Measurements from ENCODE around the gene THSD7A. TPM values are rescaled to one million over a fixed set of nuclear protein-coding genes. Genes with fewer than 3 reads are reported as not detected.

THSD7A gene
- total RNA-seq, 1 experiment from 2014 or later = 0.68 TPM

DNA sequence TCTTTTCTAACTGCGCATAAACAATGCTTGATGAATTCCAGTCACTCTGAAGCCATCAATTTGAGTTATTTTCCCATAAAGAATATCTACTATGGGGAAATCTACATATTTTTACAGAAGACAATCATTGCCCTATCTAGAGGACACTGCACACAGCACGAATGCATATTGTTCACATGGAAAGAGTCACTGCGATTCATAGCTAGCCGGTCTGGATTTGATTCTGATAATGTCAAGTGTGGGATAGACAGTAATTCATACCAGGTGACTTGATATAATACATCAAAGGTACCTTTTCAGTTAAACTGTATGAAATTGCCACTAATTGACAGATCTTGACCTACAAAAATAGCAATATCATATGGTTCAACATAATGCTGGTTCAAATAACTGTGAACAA, 255.7 kb downstream of the THSD7A start:
- no peaks in the 10 kb centered on the region for H3K9me3 Mint-ChIP-seq
- no peak for DNase-seq (ENCODE audit: low spot score)
- TF ChIP-seq SP1 (CRISPR knock-in tag; conservative IDR thresholded peaks at IDR 0.05) = no peak
- TF ChIP-seq, protein P1, sequence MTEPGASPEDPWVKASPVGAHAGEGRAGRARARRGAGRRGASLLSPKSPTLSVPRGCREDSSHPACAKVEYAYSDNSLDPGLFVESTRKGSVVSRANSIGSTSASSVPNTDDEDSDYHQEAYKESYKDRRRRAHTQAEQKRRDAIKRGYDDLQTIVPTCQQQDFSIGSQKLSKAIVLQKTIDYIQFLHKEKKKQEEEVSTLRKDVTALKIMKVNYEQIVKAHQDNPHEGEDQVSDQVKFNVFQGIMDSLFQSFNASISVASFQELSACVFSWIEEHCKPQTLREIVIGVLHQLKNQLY (CRISPR knock-in tag; IDR thresholded peaks at IDR 0.05) = no peak
- TF ChIP-seq CREM (CRISPR knock-in tag; IDR thresholded peaks at IDR 0.05) = no peak
- no peak for TF ChIP-seq GABPB1 (CRISPR knock-in tag; IDR thresholded peaks at IDR 0.05)
- TF ChIP-seq, protein P2, sequence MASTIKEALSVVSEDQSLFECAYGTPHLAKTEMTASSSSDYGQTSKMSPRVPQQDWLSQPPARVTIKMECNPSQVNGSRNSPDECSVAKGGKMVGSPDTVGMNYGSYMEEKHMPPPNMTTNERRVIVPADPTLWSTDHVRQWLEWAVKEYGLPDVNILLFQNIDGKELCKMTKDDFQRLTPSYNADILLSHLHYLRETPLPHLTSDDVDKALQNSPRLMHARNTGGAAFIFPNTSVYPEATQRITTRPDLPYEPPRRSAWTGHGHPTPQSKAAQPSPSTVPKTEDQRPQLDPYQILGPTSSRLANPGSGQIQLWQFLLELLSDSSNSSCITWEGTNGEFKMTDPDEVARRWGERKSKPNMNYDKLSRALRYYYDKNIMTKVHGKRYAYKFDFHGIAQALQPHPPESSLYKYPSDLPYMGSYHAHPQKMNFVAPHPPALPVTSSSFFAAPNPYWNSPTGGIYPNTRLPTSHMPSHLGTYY (CRISPR knock-in tag; IDR thresholded peaks at IDR 0.05) = no peak
- TF ChIP-seq, protein P3, sequence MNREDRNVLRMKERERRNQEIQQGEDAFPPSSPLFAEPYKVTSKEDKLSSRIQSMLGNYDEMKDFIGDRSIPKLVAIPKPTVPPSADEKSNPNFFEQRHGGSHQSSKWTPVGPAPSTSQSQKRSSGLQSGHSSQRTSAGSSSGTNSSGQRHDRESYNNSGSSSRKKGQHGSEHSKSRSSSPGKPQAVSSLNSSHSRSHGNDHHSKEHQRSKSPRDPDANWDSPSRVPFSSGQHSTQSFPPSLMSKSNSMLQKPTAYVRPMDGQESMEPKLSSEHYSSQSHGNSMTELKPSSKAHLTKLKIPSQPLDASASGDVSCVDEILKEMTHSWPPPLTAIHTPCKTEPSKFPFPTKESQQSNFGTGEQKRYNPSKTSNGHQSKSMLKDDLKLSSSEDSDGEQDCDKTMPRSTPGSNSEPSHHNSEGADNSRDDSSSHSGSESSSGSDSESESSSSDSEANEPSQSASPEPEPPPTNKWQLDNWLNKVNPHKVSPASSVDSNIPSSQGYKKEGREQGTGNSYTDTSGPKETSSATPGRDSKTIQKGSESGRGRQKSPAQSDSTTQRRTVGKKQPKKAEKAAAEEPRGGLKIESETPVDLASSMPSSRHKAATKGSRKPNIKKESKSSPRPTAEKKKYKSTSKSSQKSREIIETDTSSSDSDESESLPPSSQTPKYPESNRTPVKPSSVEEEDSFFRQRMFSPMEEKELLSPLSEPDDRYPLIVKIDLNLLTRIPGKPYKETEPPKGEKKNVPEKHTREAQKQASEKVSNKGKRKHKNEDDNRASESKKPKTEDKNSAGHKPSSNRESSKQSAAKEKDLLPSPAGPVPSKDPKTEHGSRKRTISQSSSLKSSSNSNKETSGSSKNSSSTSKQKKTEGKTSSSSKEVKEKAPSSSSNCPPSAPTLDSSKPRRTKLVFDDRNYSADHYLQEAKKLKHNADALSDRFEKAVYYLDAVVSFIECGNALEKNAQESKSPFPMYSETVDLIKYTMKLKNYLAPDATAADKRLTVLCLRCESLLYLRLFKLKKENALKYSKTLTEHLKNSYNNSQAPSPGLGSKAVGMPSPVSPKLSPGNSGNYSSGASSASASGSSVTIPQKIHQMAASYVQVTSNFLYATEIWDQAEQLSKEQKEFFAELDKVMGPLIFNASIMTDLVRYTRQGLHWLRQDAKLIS (CRISPR knock-in tag; IDR thresholded peaks at IDR 0.05; ENCODE audit: borderline replicate concordance) = no peak
- TF ChIP-seq, protein P4, sequence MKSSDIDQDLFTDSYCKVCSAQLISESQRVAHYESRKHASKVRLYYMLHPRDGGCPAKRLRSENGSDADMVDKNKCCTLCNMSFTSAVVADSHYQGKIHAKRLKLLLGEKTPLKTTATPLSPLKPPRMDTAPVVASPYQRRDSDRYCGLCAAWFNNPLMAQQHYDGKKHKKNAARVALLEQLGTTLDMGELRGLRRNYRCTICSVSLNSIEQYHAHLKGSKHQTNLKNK (CRISPR knock-in tag; IDR thresholded peaks at IDR 0.05) = no peak
- TF ChIP-seq, protein P5, sequence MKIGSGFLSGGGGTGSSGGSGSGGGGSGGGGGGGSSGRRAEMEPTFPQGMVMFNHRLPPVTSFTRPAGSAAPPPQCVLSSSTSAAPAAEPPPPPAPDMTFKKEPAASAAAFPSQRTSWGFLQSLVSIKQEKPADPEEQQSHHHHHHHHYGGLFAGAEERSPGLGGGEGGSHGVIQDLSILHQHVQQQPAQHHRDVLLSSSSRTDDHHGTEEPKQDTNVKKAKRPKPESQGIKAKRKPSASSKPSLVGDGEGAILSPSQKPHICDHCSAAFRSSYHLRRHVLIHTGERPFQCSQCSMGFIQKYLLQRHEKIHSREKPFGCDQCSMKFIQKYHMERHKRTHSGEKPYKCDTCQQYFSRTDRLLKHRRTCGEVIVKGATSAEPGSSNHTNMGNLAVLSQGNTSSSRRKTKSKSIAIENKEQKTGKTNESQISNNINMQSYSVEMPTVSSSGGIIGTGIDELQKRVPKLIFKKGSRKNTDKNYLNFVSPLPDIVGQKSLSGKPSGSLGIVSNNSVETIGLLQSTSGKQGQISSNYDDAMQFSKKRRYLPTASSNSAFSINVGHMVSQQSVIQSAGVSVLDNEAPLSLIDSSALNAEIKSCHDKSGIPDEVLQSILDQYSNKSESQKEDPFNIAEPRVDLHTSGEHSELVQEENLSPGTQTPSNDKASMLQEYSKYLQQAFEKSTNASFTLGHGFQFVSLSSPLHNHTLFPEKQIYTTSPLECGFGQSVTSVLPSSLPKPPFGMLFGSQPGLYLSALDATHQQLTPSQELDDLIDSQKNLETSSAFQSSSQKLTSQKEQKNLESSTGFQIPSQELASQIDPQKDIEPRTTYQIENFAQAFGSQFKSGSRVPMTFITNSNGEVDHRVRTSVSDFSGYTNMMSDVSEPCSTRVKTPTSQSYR (CRISPR knock-in tag; IDR thresholded peaks at IDR 0.05) = no peak
- no peak for TF ChIP-seq ZNF232 (CRISPR knock-in tag; IDR thresholded peaks at IDR 0.05)
- TF ChIP-seq TEAD4 (CRISPR knock-in tag; IDR thresholded peaks at IDR 0.05) = no peak
- TF ChIP-seq, protein P6, sequence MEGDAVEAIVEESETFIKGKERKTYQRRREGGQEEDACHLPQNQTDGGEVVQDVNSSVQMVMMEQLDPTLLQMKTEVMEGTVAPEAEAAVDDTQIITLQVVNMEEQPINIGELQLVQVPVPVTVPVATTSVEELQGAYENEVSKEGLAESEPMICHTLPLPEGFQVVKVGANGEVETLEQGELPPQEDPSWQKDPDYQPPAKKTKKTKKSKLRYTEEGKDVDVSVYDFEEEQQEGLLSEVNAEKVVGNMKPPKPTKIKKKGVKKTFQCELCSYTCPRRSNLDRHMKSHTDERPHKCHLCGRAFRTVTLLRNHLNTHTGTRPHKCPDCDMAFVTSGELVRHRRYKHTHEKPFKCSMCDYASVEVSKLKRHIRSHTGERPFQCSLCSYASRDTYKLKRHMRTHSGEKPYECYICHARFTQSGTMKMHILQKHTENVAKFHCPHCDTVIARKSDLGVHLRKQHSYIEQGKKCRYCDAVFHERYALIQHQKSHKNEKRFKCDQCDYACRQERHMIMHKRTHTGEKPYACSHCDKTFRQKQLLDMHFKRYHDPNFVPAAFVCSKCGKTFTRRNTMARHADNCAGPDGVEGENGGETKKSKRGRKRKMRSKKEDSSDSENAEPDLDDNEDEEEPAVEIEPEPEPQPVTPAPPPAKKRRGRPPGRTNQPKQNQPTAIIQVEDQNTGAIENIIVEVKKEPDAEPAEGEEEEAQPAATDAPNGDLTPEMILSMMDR (IDR thresholded peaks at IDR 0.05) = no peak
- TF ChIP-seq RELA (CRISPR knock-in tag; IDR thresholded peaks at IDR 0.05; ENCODE audit: borderline replicate concordance) = no peak
- ChIA-PET CTCF (no interaction called here), POLR2A (interaction anchor here (0.9 kb wide), 1 partner anchor 20 kb away, joined by 3 read pairs; no protein-coding TSS in a partner anchor)
- H3K4me1 Mint-ChIP-seq = peaks cover 23% of the 10 kb centered on the region
- no peak for ATAC-seq
- H3K27me3 Mint-ChIP-seq (ENCODE audit: low read depth) = no peaks in the 10 kb centered on the region
- H3K36me3 Mint-ChIP-seq = no peaks in the 10 kb centered on the region
- no peak overlapping the region for H3K4me3 Mint-ChIP-seq
- H3K27ac Mint-ChIP-seq = no peak overlapping the region

DNA sequence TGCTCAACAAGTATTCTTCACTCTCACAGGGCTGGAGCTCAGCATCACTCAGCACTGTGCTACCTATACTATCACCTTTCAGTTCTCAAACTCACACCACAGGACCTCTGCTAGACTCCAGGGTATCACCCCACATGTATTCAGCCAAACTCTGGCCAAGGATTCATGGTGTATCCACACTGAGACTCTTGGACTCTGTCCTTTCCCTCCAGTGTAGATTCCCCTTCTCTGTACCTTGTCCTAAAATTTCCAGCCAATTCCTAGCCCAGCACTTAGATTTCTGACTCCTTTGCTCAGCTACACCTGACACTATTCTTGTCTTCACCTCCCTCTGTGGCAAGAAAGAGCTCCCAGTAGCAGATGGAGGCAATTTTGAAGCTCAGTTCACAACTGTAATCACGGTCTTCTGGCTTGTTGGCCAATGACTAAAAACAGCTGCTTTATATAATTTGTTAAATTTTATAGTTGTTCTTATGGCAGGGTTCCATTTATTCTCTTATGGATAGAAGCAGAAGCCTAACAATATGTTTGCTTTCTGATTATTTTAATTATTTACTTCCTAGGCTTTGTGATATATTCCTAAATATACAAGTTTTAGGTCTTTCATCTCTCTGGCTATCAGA, 258.8 kb downstream of the THSD7A start:
- ChIA-PET POLR2A (no interaction called here), CTCF (no interaction called here)
- no peak overlapping the region for H3K4me3 Mint-ChIP-seq
- DNase-seq (ENCODE audit: low spot score) (no peak), ATAC-seq (no peak)
- H3K4me1 Mint-ChIP-seq = peaks cover 8% of the 10 kb centered on the region
- no peak overlapping the region for H3K27ac Mint-ChIP-seq
- H3K9me3 Mint-ChIP-seq = no peaks in the 10 kb centered on the region
- H3K27me3 Mint-ChIP-seq (ENCODE audit: low read depth) = no peaks in the 10 kb centered on the region
- no peaks in the 10 kb centered on the region for H3K36me3 Mint-ChIP-seq
- TF ChIP-seq ETV6 (CRISPR knock-in tag; IDR thresholded peaks at IDR 0.05) = no peak
- TF ChIP-seq TEAD1 (CRISPR knock-in tag; IDR thresholded peaks at IDR 0.05) = no peak
- no peak for TF ChIP-seq HMGA2 (CRISPR knock-in tag; IDR thresholded peaks at IDR 0.05)
- no peak for TF ChIP-seq OVOL2 (CRISPR knock-in tag; IDR thresholded peaks at IDR 0.05; ENCODE audit: borderline replicate concordance)
- TF ChIP-seq, protein P7, sequence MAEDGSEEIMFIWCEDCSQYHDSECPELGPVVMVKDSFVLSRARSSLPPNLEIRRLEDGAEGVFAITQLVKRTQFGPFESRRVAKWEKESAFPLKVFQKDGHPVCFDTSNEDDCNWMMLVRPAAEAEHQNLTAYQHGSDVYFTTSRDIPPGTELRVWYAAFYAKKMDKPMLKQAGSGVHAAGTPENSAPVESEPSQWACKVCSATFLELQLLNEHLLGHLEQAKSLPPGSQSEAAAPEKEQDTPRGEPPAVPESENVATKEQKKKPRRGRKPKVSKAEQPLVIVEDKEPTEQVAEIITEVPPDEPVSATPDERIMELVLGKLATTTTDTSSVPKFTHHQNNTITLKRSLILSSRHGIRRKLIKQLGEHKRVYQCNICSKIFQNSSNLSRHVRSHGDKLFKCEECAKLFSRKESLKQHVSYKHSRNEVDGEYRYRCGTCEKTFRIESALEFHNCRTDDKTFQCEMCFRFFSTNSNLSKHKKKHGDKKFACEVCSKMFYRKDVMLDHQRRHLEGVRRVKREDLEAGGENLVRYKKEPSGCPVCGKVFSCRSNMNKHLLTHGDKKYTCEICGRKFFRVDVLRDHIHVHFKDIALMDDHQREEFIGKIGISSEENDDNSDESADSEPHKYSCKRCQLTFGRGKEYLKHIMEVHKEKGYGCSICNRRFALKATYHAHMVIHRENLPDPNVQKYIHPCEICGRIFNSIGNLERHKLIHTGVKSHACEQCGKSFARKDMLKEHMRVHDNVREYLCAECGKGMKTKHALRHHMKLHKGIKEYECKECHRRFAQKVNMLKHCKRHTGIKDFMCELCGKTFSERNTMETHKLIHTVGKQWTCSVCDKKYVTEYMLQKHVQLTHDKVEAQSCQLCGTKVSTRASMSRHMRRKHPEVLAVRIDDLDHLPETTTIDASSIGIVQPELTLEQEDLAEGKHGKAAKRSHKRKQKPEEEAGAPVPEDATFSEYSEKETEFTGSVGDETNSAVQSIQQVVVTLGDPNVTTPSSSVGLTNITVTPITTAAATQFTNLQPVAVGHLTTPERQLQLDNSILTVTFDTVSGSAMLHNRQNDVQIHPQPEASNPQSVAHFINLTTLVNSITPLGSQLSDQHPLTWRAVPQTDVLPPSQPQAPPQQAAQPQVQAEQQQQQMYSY (CRISPR knock-in tag; IDR thresholded peaks at IDR 0.05) = no peak
- no peak for TF ChIP-seq ZNF232 (CRISPR knock-in tag; IDR thresholded peaks at IDR 0.05)
- TF ChIP-seq, protein P1 (CRISPR knock-in tag; IDR thresholded peaks at IDR 0.05) = no peak
- TF ChIP-seq, protein P4 (CRISPR knock-in tag; IDR thresholded peaks at IDR 0.05) = no peak
- TF ChIP-seq ZNF396 (CRISPR knock-in tag; IDR thresholded peaks at IDR 0.05; ENCODE audit: borderline replicate concordance) = no peak
